Measurements from ENCODE around the gene GP2. TPM values are rescaled to one million over a fixed set of nuclear protein-coding genes. Genes with fewer than 3 reads are reported as not detected.

The GP2 gene
- polyA plus RNA-seq, 1 donor (not counting 4 experiments of a cell fraction or from before 2014, with no cell fraction given), result not detected

- TF ChIP-seq EZH2 (IDR thresholded peaks at IDR 0.05; ENCODE audit: low read length) (no peak), CTCF (optimal IDR thresholded peaks at IDR 0.05 in 1 of 3, IDR thresholded peaks at IDR 0.05 in 1 of 3, conservative IDR thresholded peaks at IDR 0.05 in 1 of 3; ENCODE audit: extremely low read depth in 1 of 3, insufficient read depth in 2 of 3, low read length in 3 of 3) (no peak)
- no peak overlapping the region for H3K4me3 ChIP-seq (ENCODE audit: control insufficient read depth in 2 of 3, extremely low read depth in 1 of 3, insufficient read depth in 2 of 3, low read depth in 1 of 3, low read length in 3 of 3)
- H3K27me3 ChIP-seq (ENCODE audit: control insufficient read depth, extremely low read depth, insufficient read depth, low read length), result no peaks in the 10 kb centered on the region
- dilution Hi-C loops (cut with MboI; ENCODE audit: extremely low pct_ligation_motif_present, low sequenced_read_pairs), result no loop called here
- DNase-seq (ENCODE audit: low read depth, low spot score) (no peak), FAIRE-seq (no peak)
- no peaks in the 10 kb centered on the region for H3K9me3 ChIP-seq (ENCODE audit: control insufficient read depth, low read depth, low read length)
- H3K79me2 ChIP-seq (ENCODE audit: control insufficient read depth, insufficient read depth, low read length), result no peaks in the 10 kb centered on the region
- no peaks in the 10 kb centered on the region for H3K9me1 ChIP-seq (ENCODE audit: control insufficient read depth, extremely low read depth, insufficient read depth, low read length)
- no peak overlapping the region for H2AFZ ChIP-seq (ENCODE audit: control insufficient read depth, low read length)
- no peak overlapping the region for H3K27ac ChIP-seq (ENCODE audit: control insufficient read depth, insufficient read depth, low read length)
- no peaks in the 10 kb centered on the region for H3K36me3 ChIP-seq (ENCODE audit: control insufficient read depth in 2 of 2, extremely low read depth in 1 of 2, insufficient read depth in 2 of 2, low read length in 2 of 2)
- no peaks in the 10 kb centered on the region for H4K20me1 ChIP-seq (ENCODE audit: control insufficient read depth, extremely low read depth, insufficient read depth, low read length)
- H3K4me1 ChIP-seq (ENCODE audit: control insufficient read depth, extremely low read depth, insufficient read depth, low read length), result no peaks in the 10 kb centered on the region
- no peak overlapping the region for H3K9ac ChIP-seq (ENCODE audit: control insufficient read depth, extremely low read depth, insufficient read depth, low read length)
- H3K4me2 ChIP-seq (ENCODE audit: control insufficient read depth, extremely low read depth, insufficient read depth, low read depth, low read length), result no peak overlapping the region
Observed at GRCh38 chr16:20320592-20320991, 6.7 kb downstream of the GP2 start.

DNA sequence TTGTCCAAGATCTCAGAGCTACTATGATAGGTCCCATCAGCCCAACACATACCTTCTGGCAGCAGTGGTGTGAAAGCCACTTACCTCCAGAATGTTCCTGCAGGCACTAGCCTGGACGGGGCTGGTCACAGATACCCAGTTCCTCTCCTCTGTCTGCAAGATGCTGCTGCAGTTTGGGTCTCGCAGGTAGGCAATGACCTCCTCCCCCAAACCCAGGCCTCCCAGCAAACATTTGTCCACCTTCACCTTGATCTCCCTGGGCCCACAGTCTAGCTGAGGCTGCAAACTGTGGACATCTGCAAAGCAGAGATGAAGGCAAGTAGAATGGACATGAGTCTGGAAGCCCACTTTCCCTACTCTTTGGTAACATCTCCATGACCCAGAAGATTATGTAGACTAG lies 7.1 kb downstream of the GP2 start:
- H2AFZ ChIP-seq (ENCODE audit: control insufficient read depth, low read length), result no peak overlapping the region
- DNase-seq (ENCODE audit: low read depth, low spot score), result no peak
- no peak overlapping the region for H3K4me2 ChIP-seq (ENCODE audit: control insufficient read depth, extremely low read depth, insufficient read depth, low read depth, low read length)
- no peak overlapping the region for H3K9ac ChIP-seq (ENCODE audit: control insufficient read depth, extremely low read depth, insufficient read depth, low read length)
- no peaks in the 10 kb centered on the region for H4K20me1 ChIP-seq (ENCODE audit: control insufficient read depth, extremely low read depth, insufficient read depth, low read length)
- no peaks in the 10 kb centered on the region for H3K9me1 ChIP-seq (ENCODE audit: control insufficient read depth, extremely low read depth, insufficient read depth, low read length)
- dilution Hi-C loops (cut with MboI; ENCODE audit: extremely low pct_ligation_motif_present, low sequenced_read_pairs), result no loop called here
- no peak overlapping the region for H3K4me3 ChIP-seq (ENCODE audit: control insufficient read depth in 2 of 3, extremely low read depth in 1 of 3, insufficient read depth in 2 of 3, low read depth in 1 of 3, low read length in 3 of 3)
- no peaks in the 10 kb centered on the region for H3K79me2 ChIP-seq (ENCODE audit: control insufficient read depth, insufficient read depth, low read length)
- no peaks in the 10 kb centered on the region for H3K4me1 ChIP-seq (ENCODE audit: control insufficient read depth, extremely low read depth, insufficient read depth, low read length)
- H3K9me3 ChIP-seq (ENCODE audit: control insufficient read depth, low read depth, low read length), result no peaks in the 10 kb centered on the region
- H3K27me3 ChIP-seq (ENCODE audit: control insufficient read depth, extremely low read depth, insufficient read depth, low read length), result no peaks in the 10 kb centered on the region
- H3K27ac ChIP-seq (ENCODE audit: control insufficient read depth, insufficient read depth, low read length), result no peak overlapping the region
- H3K36me3 ChIP-seq (ENCODE audit: control insufficient read depth in 2 of 2, extremely low read depth in 1 of 2, insufficient read depth in 2 of 2, low read length in 2 of 2), result no peaks in the 10 kb centered on the region
- TF ChIP-seq CTCF (optimal IDR thresholded peaks at IDR 0.05 in 1 of 3, IDR thresholded peaks at IDR 0.05 in 1 of 3, conservative IDR thresholded peaks at IDR 0.05 in 1 of 3; ENCODE audit: extremely low read depth in 1 of 3, insufficient read depth in 2 of 3, low read length in 3 of 3) (no peak), EZH2 (IDR thresholded peaks at IDR 0.05; ENCODE audit: low read length) (no peak)
- no peak for FAIRE-seq

All from keratinocyte (primary cell).